22Rv1 (cell line): ENCODE results near the gene KBTBD12.
"Not testable (repeated sequence)": the region's sequence is repeated elsewhere in the genome, so short reads cannot be mapped to it uniquely, and the experiment has no call there.

ENCODE experiments used
- H3K27ac ChIP-seq: fragments of 450-650 bp; 2 replicates; pipeline ENCODE4 v1.5.1; 2017
- ZFX ChIP-seq: fragments of 450-650 bp; IDR thresholded peaks from 2 replicates; pipeline ENCODE4 v1.6.1; 2017; ENCODE audit warnings: antibody characterized with exemption, borderline replicate concordance
- TF ChIP-seq, protein P1 (sequence below): fragments of 450-650 bp; IDR thresholded peaks from 2 replicates; pipeline ENCODE4 v1.5.1; 2017; ENCODE audit warnings: mild to moderate bottlenecking

Gene KBTBD12, protein sequence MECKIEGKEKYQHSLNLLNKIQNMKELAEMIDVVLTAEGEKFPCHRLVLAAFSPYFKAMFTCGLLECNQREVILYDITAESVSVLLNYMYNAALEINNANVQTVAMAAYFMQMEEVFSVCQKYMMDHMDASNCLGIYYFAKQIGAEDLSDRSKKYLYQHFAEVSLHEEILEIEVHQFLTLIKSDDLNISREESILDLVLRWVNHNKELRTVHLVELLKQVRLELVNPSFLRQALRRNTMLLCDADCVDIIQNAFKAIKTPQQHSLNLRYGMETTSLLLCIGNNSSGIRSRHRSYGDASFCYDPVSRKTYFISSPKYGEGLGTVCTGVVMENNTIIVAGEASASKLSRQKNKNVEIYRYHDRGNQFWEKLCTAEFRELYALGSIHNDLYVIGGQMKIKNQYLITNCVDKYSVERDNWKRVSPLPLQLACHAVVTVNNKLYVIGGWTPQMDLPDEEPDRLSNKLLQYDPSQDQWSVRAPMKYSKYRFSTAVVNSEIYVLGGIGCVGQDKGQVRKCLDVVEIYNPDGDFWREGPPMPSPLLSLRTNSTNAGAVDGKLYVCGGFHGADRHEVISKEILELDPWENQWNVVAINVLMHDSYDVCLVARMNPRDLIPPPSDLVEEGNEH

DNA sequence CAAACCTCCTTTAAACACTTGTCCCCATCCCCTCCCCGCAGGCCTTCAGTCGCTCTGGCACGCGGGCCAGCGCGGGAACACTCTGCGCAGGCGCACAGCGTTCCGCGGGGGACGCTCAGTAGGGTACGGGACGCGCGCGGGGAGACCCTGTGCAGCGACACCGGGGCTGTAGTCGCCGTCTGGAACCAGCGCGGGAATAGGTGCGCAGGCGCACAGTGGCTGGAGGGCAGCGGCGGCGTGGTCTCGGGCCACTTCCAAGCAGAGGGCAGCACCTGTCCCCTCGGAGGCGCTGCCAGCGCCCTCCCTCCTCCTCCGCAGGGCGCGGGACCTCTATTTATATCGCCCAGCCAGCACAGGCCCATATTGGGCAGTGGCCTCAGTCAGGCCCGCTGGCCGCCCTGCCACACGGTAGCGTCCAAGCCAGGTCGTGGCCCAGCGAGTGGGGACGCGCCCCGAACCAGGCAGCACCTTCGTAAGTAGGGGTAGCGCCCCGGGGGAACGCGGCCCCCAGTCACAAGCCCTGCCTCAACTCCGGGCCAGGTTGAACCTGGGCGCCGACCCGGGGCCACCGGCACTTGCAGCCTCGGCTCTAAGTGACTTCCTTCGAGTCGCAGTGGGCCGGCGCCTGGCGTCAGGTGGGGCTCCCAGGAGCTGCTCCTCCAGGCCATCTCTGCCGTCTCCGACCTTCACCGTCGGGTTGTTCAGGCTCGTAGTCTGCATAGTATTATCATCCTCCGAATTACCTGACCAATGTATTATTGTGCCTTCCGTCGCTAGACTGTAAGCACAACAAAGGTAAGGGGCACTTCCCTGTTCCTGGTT, at the start of gene KBTBD12:
TSS of gene KBTBD12 (plus strand) at position 118 of the 822 bp plus-strand sequence. CDS start 7,830 bp downstream, outside the sequence.
- TF ChIP-seq ZFX = no peak
- TF ChIP-seq, protein P1, sequence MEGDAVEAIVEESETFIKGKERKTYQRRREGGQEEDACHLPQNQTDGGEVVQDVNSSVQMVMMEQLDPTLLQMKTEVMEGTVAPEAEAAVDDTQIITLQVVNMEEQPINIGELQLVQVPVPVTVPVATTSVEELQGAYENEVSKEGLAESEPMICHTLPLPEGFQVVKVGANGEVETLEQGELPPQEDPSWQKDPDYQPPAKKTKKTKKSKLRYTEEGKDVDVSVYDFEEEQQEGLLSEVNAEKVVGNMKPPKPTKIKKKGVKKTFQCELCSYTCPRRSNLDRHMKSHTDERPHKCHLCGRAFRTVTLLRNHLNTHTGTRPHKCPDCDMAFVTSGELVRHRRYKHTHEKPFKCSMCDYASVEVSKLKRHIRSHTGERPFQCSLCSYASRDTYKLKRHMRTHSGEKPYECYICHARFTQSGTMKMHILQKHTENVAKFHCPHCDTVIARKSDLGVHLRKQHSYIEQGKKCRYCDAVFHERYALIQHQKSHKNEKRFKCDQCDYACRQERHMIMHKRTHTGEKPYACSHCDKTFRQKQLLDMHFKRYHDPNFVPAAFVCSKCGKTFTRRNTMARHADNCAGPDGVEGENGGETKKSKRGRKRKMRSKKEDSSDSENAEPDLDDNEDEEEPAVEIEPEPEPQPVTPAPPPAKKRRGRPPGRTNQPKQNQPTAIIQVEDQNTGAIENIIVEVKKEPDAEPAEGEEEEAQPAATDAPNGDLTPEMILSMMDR = no peak
- no peak within 1 kb of the TSS for H3K27ac ChIP-seq

DNA sequence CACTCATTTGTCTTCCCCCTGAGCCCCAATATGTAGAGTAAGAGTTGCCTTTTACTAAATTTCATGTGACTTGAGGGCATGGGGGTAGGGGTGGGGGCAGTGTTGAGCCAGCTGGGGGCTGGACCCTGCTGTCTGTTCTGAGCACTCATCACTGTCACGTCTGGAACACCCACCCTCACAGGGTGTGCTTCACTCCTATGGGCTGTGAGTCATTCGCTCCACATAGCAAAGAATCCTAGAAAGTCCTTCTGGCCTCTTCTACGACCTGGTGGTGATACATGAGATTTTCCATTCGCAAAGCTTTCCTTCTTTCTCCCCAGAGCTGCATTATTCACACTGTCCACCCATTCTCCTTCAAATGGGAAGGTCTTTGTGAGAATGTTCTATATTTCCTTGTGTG, 49.1 kb upstream of the KBTBD12 start:
- no peak for TF ChIP-seq ZFX
- TF ChIP-seq, protein P1 = no peak
- H3K27ac ChIP-seq = no peak overlapping the region

DNA sequence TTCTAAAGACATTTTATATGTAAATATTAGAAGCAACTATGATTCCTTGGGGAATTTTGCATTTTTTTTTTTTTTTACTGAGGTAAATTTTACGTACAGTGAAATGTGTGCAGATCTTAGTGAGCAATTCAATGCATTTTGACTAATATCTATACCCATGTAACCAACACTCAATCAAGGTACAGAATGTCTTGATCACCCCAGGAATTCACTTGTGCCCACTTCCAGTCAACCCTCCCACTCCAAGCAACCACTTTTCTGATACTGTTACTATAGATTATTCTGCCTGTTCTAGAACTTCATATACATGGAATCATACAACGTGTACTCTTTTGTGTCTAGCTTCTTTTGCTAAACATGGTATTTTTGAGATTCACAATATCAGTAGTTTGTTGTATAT, 47.6 kb upstream of the KBTBD12 start:
- no peak overlapping the region for H3K27ac ChIP-seq
- TF ChIP-seq ZFX = no peak

DNA sequence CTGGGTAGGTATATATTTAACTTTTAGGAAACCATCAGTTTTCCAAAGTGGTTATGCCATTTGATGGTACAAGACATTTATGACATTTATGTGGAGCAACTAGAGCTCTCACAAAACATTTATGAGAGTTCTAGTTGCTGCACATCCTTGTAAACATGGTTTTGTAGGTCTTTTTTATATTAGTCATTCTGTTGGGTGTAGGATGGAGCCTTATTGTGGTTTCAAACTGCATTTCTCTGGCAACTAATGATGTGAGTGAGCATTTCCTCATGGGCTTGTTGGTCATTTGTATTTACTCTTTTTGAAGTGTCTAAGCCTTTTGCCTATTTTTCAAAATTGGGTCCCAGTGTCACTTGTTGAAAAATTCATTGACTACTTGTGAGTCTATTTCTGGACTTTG, 47.0 kb upstream of the KBTBD12 start:
- TF ChIP-seq ZFX = no peak
- TF ChIP-seq, protein P1 = no peak
- no peak overlapping the region for H3K27ac ChIP-seq

DNA sequence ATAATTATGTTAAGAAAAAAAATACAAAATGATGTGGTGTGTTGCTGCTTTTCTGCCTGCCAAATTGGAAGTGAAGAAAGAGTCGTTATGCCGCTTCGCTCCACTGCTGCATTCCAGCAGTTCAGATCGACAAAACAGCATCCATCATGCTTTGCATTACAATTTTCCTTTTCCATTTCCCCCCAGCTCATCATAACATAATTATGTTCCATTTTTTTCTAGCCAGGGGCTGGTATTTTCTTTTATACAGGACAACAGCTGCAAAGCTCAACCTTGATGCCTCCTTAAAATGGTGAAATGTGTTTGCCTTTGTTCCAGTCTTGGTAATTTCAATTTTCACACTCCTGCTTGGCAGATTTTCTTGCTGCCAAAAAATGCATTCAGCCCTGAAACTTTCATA, 44.9 kb upstream of the KBTBD12 start:
- TF ChIP-seq, protein P1 = no peak
- TF ChIP-seq ZFX = no peak
- no peak overlapping the region for H3K27ac ChIP-seq

DNA sequence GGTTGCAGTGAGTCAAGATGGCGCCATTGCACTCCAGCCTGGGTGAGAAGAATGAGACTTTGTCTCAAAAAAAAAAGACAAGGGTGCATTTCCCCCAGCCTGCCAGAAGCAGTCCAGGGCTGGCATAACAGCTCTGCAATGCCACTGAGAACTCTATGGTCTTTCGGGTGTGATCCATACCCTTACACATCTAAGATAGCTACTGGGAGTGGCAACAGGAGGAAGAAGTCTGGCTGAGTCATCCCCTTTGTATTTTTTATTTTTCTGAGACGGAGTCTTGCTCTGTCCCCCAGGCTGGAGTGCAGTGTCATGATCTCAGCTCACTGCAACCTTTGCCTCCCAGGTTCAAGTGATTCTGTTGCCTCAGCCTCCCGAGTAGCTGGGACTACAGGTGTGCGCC, 40.9 kb upstream of the KBTBD12 start:
- H3K27ac ChIP-seq = not testable (repeated sequence)

DNA sequence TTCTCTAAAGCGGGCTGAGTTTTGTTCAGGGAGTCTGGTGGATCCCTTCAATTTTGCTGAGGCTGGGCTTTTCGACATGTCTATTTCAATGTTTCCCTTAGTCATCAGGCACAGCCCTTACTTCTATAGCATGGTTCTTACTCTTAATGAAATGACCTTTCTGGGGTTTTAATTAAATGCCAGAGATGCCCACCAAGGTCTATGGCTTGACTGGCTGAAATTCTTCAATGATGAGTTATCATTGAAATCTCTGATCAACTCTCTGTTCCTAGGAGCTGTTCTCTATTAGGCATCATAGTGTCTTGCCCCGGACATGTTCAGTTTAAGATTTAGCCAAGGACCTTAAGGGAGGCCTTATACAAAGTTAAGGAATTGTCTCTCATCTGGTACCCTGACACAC, 33.4 kb upstream of the KBTBD12 start:
- H3K27ac ChIP-seq = no peak overlapping the region
- TF ChIP-seq ZFX = no peak
- TF ChIP-seq, protein P1 = no peak

DNA sequence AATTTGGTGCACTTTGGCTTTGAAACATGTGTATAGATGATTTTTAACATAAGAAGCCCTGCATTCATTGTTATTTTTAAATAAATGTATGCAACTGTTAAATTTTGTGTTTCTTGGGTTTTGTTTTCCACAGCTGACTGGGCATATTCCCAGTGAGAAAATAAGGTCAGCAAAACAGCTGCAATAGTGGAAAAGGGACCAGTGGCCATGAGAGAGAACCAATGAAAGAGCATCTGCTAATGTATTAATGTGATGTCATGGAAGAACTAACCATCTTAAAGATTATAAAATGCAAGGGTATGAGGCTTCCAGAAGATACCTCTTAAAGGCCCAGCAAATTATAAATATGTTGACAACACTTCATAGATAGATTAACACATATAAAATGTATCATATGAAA, 31.0 kb upstream of the KBTBD12 start:
- H3K27ac ChIP-seq = no peak overlapping the region
- TF ChIP-seq ZFX = no peak
- TF ChIP-seq, protein P1 = no peak
